HCT116 (cell line): ENCODE results near the gene DMXL1. TPM values are rescaled to one million over a fixed set of nuclear protein-coding genes. Genes with fewer than 3 reads are reported as not detected.

Source experiments
- ATAC-seq: fragments of 200-7000 bp; cut with Tn5 transposase; 2 replicates; pipeline ENCODE4 v1.9.1; 2020; ENCODE audit warnings: mild to moderate bottlenecking, moderate library complexity
- Bru-seq: library from RNA; stranded (reverse); fragments of 400-500 nt; gene quantifications from one replicate; lab custom pipeline; 2021; lab: Mats Ljungman, UMichigan
- BruChase-seq, 2 experiments: library from RNA; stranded (reverse); fragments of 400-500 nt; gene quantifications; one replicate each; lab custom pipeline; 2021; lab: Mats Ljungman, UMichigan
- BruUV-seq: library from RNA; stranded (reverse); fragments of 400-500 nt; replicated peaks from 2 replicates; lab custom pipeline; 2021; lab: Mats Ljungman, UMichigan
- CTCF ChIA-PET: fragments of 300-600 bp; sonication (Branson Sonifier 250); formaldehyde crosslinking; loops from one replicate; lab custom pipeline; 2021; ENCODE audit warnings: antibody characterized with exemption; lab: Charles Lee
- POLR2A ChIA-PET: fragments of 300-600, 350-600 bp; sonication (Branson Sonifier 250); formaldehyde crosslinking; loops from one replicate; lab custom pipeline; 2021; ENCODE audit warnings: antibody characterized with exemption; lab: Charles Lee
- RAD21 ChIA-PET, 2 experiments: fragments of 300-600 bp; sonication (Branson Sonifier 250); formaldehyde crosslinking; loops; one replicate each; lab custom pipeline; 2023; ENCODE audit warnings: low total read pairs in 2 of 2; ENCODE audit not compliant: uncharacterized antibody in 2 of 2, unreplicated experiment in 2 of 2, low non-redundant PET in 1 of 2; lab: Charles Lee
- DNase-seq: peaks from one replicate; pipeline ENCODE4 v3.0.0-alpha.2; 2010; ENCODE audit warnings: low read depth, low spot score
- H2AFZ ChIP-seq: fragments of 200-600 bp; shearing (Covaris generic), sonication (generic); 2 replicates; pipeline ENCODE4 v1.6.1; 2017; ENCODE audit warnings: low read depth, mixed run types, mixed read lengths, antibody characterized with exemption, low read length; ENCODE audit not compliant: poor library complexity, severe bottlenecking
- H3K27ac ChIP-seq: 2 replicates; pipeline ENCODE4 v1.5.1; 2012; ENCODE audit warnings: low read depth, low read length
- H3K27me3 ChIP-seq: fragments of 200-600 bp; sonication (generic); 2 replicates; pipeline ENCODE4 v1.6.1; 2016; ENCODE audit warnings: mixed run types, low read length, mixed read lengths; ENCODE audit not compliant: insufficient read depth
- H3K36me3 ChIP-seq, 2 experiments: fragments of 200-500 bp in 1 of 2; fragments of 200-600 bp in 1 of 2; sonication (Bioruptor generic) in 1 of 2; sonication (generic) in 1 of 2; 2 replicates each; pipeline versions ENCODE4 v1.5.1 to v1.6.1; 2014 to 2016; ENCODE audit warnings: low read length in 2 of 2, inconsistent platforms in 1 of 2, mixed read lengths in 1 of 2, mixed run types in 1 of 2; ENCODE audit not compliant: insufficient read depth in 2 of 2, control insufficient read depth in 1 of 2
- H3K4me1 ChIP-seq, 2 experiments: fragments of 200-600 bp in 1 of 2; sonication (generic) in 1 of 2; 2 replicates each; pipeline versions ENCODE4 v1.5.1 to v1.6.1; 2012 to 2017; ENCODE audit warnings: low read length in 2 of 2, inconsistent platforms in 1 of 2, mild to moderate bottlenecking in 1 of 2, mixed read lengths in 1 of 2, mixed run types in 1 of 2, moderate library complexity in 1 of 2; ENCODE audit not compliant: insufficient read depth in 2 of 2, control insufficient read depth in 1 of 2
- H3K4me2 ChIP-seq: fragments of 200-600 bp; sonication (generic); 2 replicates; pipeline ENCODE4 v1.6.1; 2017; ENCODE audit warnings: mixed run types, low read length, mixed read lengths
- H3K4me3 ChIP-seq, 2 experiments: fragments of 200-600 bp in 1 of 2; sonication (generic) in 1 of 2; replicated peaks in 1 of 2; 2 replicates each; pipeline ENCODE4 v1.5.1; 2011 to 2016; ENCODE audit warnings: low read length in 2 of 2, control low read depth in 1 of 2, low read depth in 1 of 2, mild to moderate bottlenecking in 1 of 2, mixed read lengths in 1 of 2, mixed run types in 1 of 2
- H3K79me2 ChIP-seq: fragments of 200-600 bp; sonication (generic); 2 replicates; pipeline ENCODE4 v1.6.1; 2017; ENCODE audit warnings: mild to moderate bottlenecking, mixed run types, low read length, moderate library complexity, mixed read lengths; ENCODE audit not compliant: insufficient read depth
- H3K9ac ChIP-seq: fragments of 200-600 bp; sonication (generic); 2 replicates; pipeline ENCODE4 v1.6.1; 2016; ENCODE audit warnings: low read length, mixed read lengths
- H3K9me2 ChIP-seq: fragments of 200-600 bp; sonication (generic), shearing (Covaris generic); 2 replicates; pipeline ENCODE4 v1.6.1; 2017; ENCODE audit warnings: mixed run types, mild to moderate bottlenecking, moderate library complexity; ENCODE audit not compliant: insufficient read depth
- H3K9me3 ChIP-seq, 2 experiments: fragments of 200-500 bp in 1 of 2; fragments of 200-600 bp in 1 of 2; sonication (Bioruptor generic) in 1 of 2; sonication (generic) in 1 of 2; 2 replicates each; pipeline ENCODE4 v1.6.1; 2014 to 2017; ENCODE audit warnings: low read length in 2 of 2, mixed read lengths in 2 of 2, inconsistent platforms in 1 of 2, low read depth in 1 of 2, mild to moderate bottlenecking in 1 of 2, mixed run types in 1 of 2, moderate library complexity in 1 of 2; ENCODE audit not compliant: control insufficient read depth in 1 of 2, insufficient read depth in 1 of 2
- H4K20me1 ChIP-seq: fragments of 200-600 bp; sonication (generic), shearing (Covaris generic); 2 replicates; pipeline ENCODE4 v1.6.1; 2017; ENCODE audit warnings: mixed run types, mild to moderate bottlenecking, moderate library complexity; ENCODE audit not compliant: insufficient read depth
- EGR1 ChIP-seq: IDR thresholded peaks from 2 replicates; pipeline ENCODE4 v1.6.1; 2012; ENCODE audit warnings: low read depth
- ELF1 ChIP-seq: IDR thresholded peaks from 2 replicates; pipeline ENCODE4 v1.6.1; 2012; ENCODE audit warnings: low read depth, borderline replicate concordance
- EZH2phosphoT487 ChIP-seq: fragments of 200-600 bp; IDR thresholded peaks from 2 replicates; pipeline ENCODE4 v1.6.1; 2018; ENCODE audit warnings: antibody characterized with exemption, borderline replicate concordance
- POLR2AphosphoS5 ChIP-seq: IDR thresholded peaks from 2 replicates; pipeline ENCODE4 v1.6.1; 2011; ENCODE audit warnings: mild to moderate bottlenecking, low read depth, low read length, moderate library complexity
- SIN3A ChIP-seq: IDR thresholded peaks from 2 replicates; pipeline ENCODE4 v1.6.1; 2012; ENCODE audit warnings: low read depth
- SP1 ChIP-seq: IDR thresholded peaks from 2 replicates; pipeline ENCODE4 v1.6.1; 2012; ENCODE audit warnings: low read depth
- SRF ChIP-seq: IDR thresholded peaks from 2 replicates; pipeline ENCODE4 v1.6.1; 2012; ENCODE audit warnings: low read depth
- TCF7L2 ChIP-seq: IDR thresholded peaks from 2 replicates; pipeline ENCODE4 v1.7.0; 2011; ENCODE audit warnings: borderline replicate concordance, inconsistent platforms; ENCODE audit not compliant: insufficient read depth, insufficient read length; ENCODE audit errors: extremely low read depth
- YY1 ChIP-seq: IDR thresholded peaks from 2 replicates; pipeline ENCODE4 v1.6.1; 2011; ENCODE audit warnings: low read length, low read depth, moderate library complexity, mild to moderate bottlenecking; ENCODE audit not compliant: insufficient replicate concordance; ENCODE audit errors: extremely low read depth
- ZFX ChIP-seq: fragments of 450-650 bp; IDR thresholded peaks from 2 replicates; pipeline ENCODE4 v1.6.1; 2017
- intact Hi-C: fragments of 100-400 bp; cut with micrococcal nuclease; formaldehyde crosslinking; loops from 2 replicates; pipeline ENCODE4 v1.10.0; 2022
- long read RNA-seq: library from polyadenylated mRNA; unstranded; transcript quantifications from one replicate; pipeline ENCODE4 v2.0.0, GENCODE V29; 2021; ENCODE audit not compliant: unreplicated experiment
- polyA plus RNA-seq: library from polyadenylated mRNA; unstranded; fragments of >200 nt; gene quantifications from 2 replicates; pipeline ENCODE4 v1.2.1, GENCODE V29; 2012; ENCODE audit warnings: missing spikeins
- total RNA-seq: library from RNA; stranded (reverse); gene quantifications from one replicate; pipeline ENCODE4 v1.2.1, GENCODE V29; 2021; ENCODE audit not compliant: unreplicated experiment
- TF ChIP-seq, protein P1 (sequence below): IDR thresholded peaks from 2 replicates; pipeline ENCODE4 v1.6.1; 2012
- TF ChIP-seq, protein P2 (sequence below): IDR thresholded peaks from 2 replicates; pipeline ENCODE4 v1.6.1; 2012; ENCODE audit warnings: low read depth
- TF ChIP-seq, protein P3 (sequence below), 3 experiments: fragments of 200-600 bp in 1 of 3; sonication (generic) in 1 of 3; IDR thresholded peaks in 2 of 3; conservative IDR thresholded peaks in 1 of 3; 2 replicates each; pipeline ENCODE4 v1.5.1; 2012 to 2017; ENCODE audit warnings: low read depth in 2 of 3, low read length in 2 of 3, antibody characterized with exemption in 1 of 3, borderline replicate concordance in 1 of 3, control low read depth in 1 of 3, mild to moderate bottlenecking in 1 of 3, mixed read lengths in 1 of 3, mixed run types in 1 of 3, moderate library complexity in 1 of 3; ENCODE audit not compliant: insufficient read depth in 1 of 3

The DMXL1 gene, protein sequence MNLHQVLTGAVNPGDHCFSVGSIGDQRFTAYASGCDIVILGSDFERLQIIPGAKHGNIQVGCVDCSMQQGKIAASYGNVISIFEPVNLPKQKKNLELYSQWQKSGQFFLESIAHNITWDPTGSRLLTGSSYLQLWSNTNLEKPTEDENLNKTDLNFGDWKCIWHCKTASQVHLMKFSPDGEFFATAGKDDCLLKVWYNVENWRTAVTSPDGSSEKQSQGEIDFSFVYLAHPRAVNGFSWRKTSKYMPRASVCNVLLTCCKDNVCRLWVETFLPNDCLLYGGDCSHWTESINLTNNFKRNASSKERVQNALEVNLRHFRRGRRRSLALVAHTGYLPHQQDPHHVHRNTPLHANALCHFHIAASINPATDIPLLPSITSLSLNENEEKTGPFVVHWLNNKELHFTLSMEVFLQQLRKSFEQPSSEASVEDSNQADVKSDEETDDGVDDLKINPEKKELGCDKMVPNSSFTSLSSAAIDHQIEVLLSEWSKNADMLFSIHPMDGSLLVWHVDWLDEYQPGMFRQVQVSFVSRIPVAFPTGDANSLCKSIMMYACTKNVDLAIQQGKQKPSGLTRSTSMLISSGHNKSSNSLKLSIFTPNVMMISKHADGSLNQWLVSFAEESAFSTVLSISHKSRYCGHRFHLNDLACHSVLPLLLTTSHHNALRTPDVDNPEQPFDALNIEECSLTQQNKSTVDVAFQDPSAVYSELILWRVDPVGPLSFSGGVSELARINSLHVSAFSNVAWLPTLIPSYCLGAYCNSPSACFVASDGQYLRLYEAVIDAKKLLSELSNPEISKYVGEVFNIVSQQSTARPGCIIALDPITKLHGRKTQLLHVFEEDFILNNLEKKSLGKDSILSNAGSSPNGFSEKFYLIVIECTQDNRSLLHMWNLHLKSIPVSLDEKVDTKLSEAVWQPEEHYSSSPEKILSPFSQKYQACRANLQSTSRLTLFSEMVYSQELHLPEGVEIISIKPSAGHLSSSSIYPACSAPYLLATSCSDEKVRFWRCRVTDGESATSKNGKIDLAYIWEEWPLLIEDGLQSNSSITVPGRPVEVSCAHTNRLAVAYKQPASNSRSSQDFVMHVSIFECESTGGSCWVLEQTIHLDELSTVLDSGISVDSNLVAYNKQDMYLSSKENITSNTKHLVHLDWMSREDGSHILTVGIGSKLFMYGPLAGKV (N-terminal part only)
- total RNA-seq (21.1 TPM), Bru-seq, nascent RNA (percentile 68 among the genes with signal in this experiment), BruChase-seq, experiment 1, labeled RNA remaining after a 6-hour chase (percentile 68 among the genes with signal in this experiment), BruChase-seq, experiment 2, labeled RNA remaining after a 2-hour chase (percentile 67 among the genes with signal in this experiment)
- 5.5 and 8.2 TPM in 2 replicates for polyA plus RNA-seq
- long read RNA-seq, partial matches to known transcripts = 9 of 14 reads
- long read RNA-seq, other reads (novel, unspliced or antisense) = 4 of 14 reads

DNA sequence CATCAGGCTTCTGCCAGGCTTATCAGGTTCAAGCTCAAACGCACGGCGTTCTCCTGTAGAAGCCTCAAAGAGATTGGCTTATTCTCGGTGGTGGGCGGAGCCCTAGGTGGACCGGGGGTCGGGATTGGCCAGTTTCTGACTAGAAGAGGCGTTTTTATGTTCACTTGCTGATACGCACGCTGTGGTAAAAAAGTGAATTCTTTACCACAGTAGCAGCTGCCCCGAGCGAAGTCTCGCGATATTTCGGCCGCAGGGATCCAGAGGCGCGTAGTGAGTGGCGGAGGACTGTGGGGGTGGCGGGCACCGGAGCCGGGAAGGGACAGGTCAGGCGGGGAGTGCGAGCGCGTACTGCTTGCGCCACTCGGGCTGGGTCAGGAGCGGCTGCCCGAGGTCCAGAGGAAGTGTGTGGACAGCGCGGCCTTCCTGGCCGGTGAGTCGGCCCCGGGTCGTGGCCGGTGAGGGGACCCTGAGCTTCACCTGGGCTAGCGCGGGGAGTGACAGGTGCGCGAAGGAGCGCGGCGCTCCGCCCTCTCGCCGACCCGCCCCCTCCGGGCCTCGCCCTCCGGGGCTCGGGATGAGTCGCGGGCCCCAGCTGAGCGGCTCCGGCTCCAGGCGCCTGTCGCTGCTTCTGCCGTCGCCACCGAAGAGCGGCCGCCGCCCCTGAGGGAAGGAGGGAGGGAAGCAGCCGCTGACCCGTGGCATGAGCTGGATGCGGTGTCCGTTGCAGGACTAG lies at the start of gene DMXL1:
Gene DMXL1, plus strand, starts transcription at position 260 of the 733 bp plus-strand sequence. CDS start 483 bp downstream, outside the sequence.
- DNase-seq = peak; percentile 99
- H3K4me1 ChIP-seq = peaks cover 10 to 13% of the 10 kb centered on the region in 2 experiments; a peak in 3 of 4 replicates
- H3K36me3 ChIP-seq = no peaks in the 10 kb centered on the region
- H3K4me3 ChIP-seq = peak within 1 kb of the TSS; percentile 80 to 87
- no peaks in the 10 kb centered on the region for H4K20me1 ChIP-seq
- ATAC-seq = peak; percentile 93
- H3K27me3 ChIP-seq = no peaks in the 10 kb centered on the region
- RAD21 ChIA-PET = interaction anchor here in 1 of 2 experiments (0.6 kb wide), 1 partner anchor 191 kb away, joined by 6 read pairs; no protein-coding TSS in a partner anchor
- CTCF ChIA-PET = interaction anchor here (0.7 to 1.2 kb wide), 3 partner anchors 43 to 341 kb away, joined by 3 to 4 read pairs (median 3); no protein-coding TSS in a partner anchor
- H3K9me3 ChIP-seq = no peaks in the 10 kb centered on the region
- intact Hi-C loops = loop anchor here (1.0 to 2.0 kb wide), 3 partner anchors 83 to 340 kb away; partner anchors contain the start of gene DTWD2
- H3K27ac ChIP-seq = peak within 1 kb of the TSS; percentile 70
- peak within 1 kb of the TSS; percentile 78 for H3K9ac ChIP-seq
- peak within 1 kb of the TSS; percentile 97 for H2AFZ ChIP-seq
- peak within 1 kb of the TSS; percentile 98 for H3K4me2 ChIP-seq
- H3K79me2 ChIP-seq = peaks cover 33% of the 10 kb centered on the region
- no TSS peak for BruUV-seq
- POLR2A ChIA-PET = interaction anchor here (0.7 to 1.5 kb wide), 6 partner anchors 10 to 204 kb away, joined by 3 to 6 read pairs (median 4); no protein-coding TSS in a partner anchor
- no peaks in the 10 kb centered on the region for H3K9me2 ChIP-seq
- TF ChIP-seq POLR2AphosphoS5 = peak; percentile 79
- TF ChIP-seq SRF = no peak
- TF ChIP-seq ELF1 = no peak; the same call in 1 of the 2 replicates
- TF ChIP-seq EGR1 = peak; percentile 95
- TF ChIP-seq, protein P1, sequence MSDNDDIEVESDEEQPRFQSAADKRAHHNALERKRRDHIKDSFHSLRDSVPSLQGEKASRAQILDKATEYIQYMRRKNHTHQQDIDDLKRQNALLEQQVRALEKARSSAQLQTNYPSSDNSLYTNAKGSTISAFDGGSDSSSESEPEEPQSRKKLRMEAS = peak; percentile 79
- TF ChIP-seq YY1 = no peak
- TF ChIP-seq, protein P2, sequence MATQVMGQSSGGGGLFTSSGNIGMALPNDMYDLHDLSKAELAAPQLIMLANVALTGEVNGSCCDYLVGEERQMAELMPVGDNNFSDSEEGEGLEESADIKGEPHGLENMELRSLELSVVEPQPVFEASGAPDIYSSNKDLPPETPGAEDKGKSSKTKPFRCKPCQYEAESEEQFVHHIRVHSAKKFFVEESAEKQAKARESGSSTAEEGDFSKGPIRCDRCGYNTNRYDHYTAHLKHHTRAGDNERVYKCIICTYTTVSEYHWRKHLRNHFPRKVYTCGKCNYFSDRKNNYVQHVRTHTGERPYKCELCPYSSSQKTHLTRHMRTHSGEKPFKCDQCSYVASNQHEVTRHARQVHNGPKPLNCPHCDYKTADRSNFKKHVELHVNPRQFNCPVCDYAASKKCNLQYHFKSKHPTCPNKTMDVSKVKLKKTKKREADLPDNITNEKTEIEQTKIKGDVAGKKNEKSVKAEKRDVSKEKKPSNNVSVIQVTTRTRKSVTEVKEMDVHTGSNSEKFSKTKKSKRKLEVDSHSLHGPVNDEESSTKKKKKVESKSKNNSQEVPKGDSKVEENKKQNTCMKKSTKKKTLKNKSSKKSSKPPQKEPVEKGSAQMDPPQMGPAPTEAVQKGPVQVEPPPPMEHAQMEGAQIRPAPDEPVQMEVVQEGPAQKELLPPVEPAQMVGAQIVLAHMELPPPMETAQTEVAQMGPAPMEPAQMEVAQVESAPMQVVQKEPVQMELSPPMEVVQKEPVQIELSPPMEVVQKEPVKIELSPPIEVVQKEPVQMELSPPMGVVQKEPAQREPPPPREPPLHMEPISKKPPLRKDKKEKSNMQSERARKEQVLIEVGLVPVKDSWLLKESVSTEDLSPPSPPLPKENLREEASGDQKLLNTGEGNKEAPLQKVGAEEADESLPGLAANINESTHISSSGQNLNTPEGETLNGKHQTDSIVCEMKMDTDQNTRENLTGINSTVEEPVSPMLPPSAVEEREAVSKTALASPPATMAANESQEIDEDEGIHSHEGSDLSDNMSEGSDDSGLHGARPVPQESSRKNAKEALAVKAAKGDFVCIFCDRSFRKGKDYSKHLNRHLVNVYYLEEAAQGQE = no peak
- TF ChIP-seq TCF7L2 = peak; percentile 43
- no peak for TF ChIP-seq EZH2phosphoT487
- TF ChIP-seq, protein P3, sequence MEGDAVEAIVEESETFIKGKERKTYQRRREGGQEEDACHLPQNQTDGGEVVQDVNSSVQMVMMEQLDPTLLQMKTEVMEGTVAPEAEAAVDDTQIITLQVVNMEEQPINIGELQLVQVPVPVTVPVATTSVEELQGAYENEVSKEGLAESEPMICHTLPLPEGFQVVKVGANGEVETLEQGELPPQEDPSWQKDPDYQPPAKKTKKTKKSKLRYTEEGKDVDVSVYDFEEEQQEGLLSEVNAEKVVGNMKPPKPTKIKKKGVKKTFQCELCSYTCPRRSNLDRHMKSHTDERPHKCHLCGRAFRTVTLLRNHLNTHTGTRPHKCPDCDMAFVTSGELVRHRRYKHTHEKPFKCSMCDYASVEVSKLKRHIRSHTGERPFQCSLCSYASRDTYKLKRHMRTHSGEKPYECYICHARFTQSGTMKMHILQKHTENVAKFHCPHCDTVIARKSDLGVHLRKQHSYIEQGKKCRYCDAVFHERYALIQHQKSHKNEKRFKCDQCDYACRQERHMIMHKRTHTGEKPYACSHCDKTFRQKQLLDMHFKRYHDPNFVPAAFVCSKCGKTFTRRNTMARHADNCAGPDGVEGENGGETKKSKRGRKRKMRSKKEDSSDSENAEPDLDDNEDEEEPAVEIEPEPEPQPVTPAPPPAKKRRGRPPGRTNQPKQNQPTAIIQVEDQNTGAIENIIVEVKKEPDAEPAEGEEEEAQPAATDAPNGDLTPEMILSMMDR (IDR thresholded peaks at IDR 0.05 in 2 of 3, conservative IDR thresholded peaks at IDR 0.05 in 1 of 3; ENCODE audit: borderline replicate concordance in 1 of 3, insufficient read depth in 1 of 3, low read depth in 2 of 3, low read length in 2 of 3) = no peak
- TF ChIP-seq ZFX = no peak; the same call in 1 of the 2 replicates
- TF ChIP-seq SIN3A = peak; percentile 17
- peak; percentile 92 for TF ChIP-seq SP1
